B cell (primary cell): Measurements from ENCODE around the gene TGFBRAP1.

Experiments used
- EZH2 ChIP-seq: IDR thresholded peaks from 2 replicates; pipeline ENCODE4 v1.6.1; 2012; ENCODE audit warnings: borderline replicate concordance, low read depth, mild to moderate bottlenecking, moderate library complexity, low read length; ENCODE audit not compliant: insufficient read depth, poor library complexity, severe bottlenecking
- TF ChIP-seq, protein P1 (sequence below): fragments of 200-600 bp; IDR thresholded peaks from one replicate; pipeline ENCODE4 v1.8.0; 2022; ENCODE audit warnings: antibody characterized with exemption, mild to moderate bottlenecking

DNA sequence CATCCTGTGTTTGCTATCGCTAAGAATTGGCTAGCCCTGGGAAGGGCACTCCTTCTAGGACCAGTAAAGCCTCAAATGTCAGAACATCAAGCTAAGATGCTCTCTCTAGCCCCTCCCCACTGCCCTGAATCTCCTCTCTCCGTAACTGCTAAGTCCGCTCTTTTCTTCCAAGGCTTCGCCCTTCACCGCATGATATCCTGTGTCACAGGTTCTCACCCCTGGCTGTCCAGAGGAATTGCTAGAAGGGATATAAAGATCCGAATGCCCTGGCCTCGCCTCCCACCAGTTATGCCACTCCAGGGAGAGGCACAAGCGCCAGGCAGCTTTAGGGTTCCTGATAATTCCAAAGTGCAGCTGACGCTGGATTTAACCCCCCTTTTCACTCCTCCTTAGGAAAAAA lies 105.1 kb downstream of the TGFBRAP1 start:
- TF ChIP-seq, protein P1, sequence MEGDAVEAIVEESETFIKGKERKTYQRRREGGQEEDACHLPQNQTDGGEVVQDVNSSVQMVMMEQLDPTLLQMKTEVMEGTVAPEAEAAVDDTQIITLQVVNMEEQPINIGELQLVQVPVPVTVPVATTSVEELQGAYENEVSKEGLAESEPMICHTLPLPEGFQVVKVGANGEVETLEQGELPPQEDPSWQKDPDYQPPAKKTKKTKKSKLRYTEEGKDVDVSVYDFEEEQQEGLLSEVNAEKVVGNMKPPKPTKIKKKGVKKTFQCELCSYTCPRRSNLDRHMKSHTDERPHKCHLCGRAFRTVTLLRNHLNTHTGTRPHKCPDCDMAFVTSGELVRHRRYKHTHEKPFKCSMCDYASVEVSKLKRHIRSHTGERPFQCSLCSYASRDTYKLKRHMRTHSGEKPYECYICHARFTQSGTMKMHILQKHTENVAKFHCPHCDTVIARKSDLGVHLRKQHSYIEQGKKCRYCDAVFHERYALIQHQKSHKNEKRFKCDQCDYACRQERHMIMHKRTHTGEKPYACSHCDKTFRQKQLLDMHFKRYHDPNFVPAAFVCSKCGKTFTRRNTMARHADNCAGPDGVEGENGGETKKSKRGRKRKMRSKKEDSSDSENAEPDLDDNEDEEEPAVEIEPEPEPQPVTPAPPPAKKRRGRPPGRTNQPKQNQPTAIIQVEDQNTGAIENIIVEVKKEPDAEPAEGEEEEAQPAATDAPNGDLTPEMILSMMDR = no peak
- no peak for TF ChIP-seq EZH2
